Measurements from ENCODE around the gene CNTNAP5. TPM values are rescaled to one million over a fixed set of nuclear protein-coding genes. Genes with fewer than 3 reads are reported as not detected.

Gene CNTNAP5
- total and polyA plus RNA-seq, 2 donors (not counting 1 experiment from before 2014, with no cell fraction given): not detected

DNA sequence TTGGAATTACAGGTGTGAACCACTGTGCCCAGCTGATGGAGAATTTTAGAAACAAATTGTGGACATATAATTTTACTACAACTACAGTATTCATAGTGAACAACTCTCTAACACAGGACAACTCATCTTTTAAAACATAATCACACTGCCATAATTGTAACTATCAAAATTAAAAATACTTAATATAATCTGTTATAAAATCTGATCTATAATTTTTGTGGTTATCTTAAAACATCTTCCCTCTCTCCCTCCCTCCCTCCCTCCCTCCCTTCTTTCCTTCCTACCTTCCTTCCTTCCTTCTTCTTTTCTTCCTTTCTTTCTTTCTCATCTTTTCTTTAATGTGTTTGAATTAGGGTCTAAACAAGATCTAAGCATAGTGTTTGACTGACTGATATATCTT, 577.7 kb downstream of the CNTNAP5 start:
- intact Hi-C loops (cut with micrococcal nuclease): no loop called here
- CTCF ChIA-PET: no interaction called here
- H3K9me3 ChIP-seq (ENCODE audit: control extremely low read depth in 1 of 3, control insufficient read depth in 2 of 3, insufficient read depth in 1 of 3, low read length in 2 of 3): peaks cover 0 to 2% (median 0%) of the 10 kb centered on the region in 3 donors

DNA sequence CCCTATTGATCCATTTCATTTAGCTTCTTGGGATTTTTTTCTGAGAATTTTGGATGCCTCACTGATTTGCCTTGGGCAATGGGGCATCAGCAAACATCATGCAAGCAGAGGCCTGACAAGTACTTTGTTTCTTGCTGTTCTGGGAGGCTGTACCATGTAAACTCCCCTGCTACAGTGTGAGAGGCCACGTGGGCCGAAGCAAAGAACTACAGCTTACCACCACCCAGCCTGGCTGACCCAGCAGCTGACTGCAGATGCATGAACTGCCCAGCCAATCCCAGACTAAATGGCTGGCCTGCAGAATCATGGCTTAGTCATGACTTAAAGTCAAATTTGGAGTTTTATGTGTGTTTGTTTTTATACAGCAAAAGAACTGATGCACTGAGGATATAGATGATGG, 579.9 kb downstream of the CNTNAP5 start:
- H3K79me2 ChIP-seq (ENCODE audit: control insufficient read depth, insufficient read depth, low read length): no peaks in the 10 kb centered on the region
- H3K27ac Mint-ChIP-seq: no peak overlapping the region
- H3K4me3 Mint-ChIP-seq: no peak overlapping the region
- ATAC-seq (ENCODE audit: low read depth): no peak
- no peaks in the 10 kb centered on the region for H3K27me3 Mint-ChIP-seq
- H3K9ac ChIP-seq (ENCODE audit: low read length): no peak overlapping the region
- 38% methylated on average over 2 of the region's 2 CpGs for WGBS (ENCODE audit: insufficient coverage)
- no peaks in the 10 kb centered on the region for H3K36me3 ChIP-seq (replicated peaks in 1 of 2; ENCODE audit: control extremely low read depth in 1 of 2, control insufficient read depth in 1 of 2, extremely low read depth in 1 of 2, insufficient read depth in 2 of 2, low read length in 1 of 2)
- peaks cover 0 to 2% (median 0%) of the 10 kb centered on the region in 3 donors for H3K9me3 ChIP-seq (ENCODE audit: control extremely low read depth in 1 of 3, control insufficient read depth in 2 of 3, insufficient read depth in 1 of 3, low read length in 2 of 3)
- H3K9me3 Mint-ChIP-seq (ENCODE audit: insufficient read depth): peaks cover 2% of the 10 kb centered on the region
- no peak overlapping the region for H2AFZ ChIP-seq (ENCODE audit: insufficient read depth, low read depth, low read length, poor library complexity, severe bottlenecking)
- H3K4me2 ChIP-seq (replicated peaks; ENCODE audit: low read depth, low read length, poor library complexity, severe bottlenecking): no peak overlapping the region
- H3K27ac ChIP-seq (ENCODE audit: low read length in 2 of 2): no peak overlapping the region
- no peak for DNase-seq
- no peaks in the 10 kb centered on the region for H3K27me3 ChIP-seq (replicated peaks in 1 of 4; ENCODE audit: control extremely low read depth in 1 of 4, control insufficient read depth in 3 of 4, insufficient read depth in 4 of 4, low read length in 3 of 4)
- CTCF ChIA-PET: no interaction called here
- POLR2A ChIA-PET: no interaction called here
- no peak overlapping the region for H3K4me3 ChIP-seq (ENCODE audit: control extremely low read depth in 1 of 5, extremely low read depth in 1 of 5, insufficient read depth in 1 of 5, low read depth in 2 of 5, low read length in 4 of 5)
- no peaks in the 10 kb centered on the region for H3K4me1 ChIP-seq (ENCODE audit: control insufficient read depth in 2 of 2, insufficient read depth in 2 of 2, low read length in 2 of 2)
- H4K20me1 ChIP-seq (ENCODE audit: control insufficient read depth, insufficient read depth, low read length, poor library complexity, severe bottlenecking): no peaks in the 10 kb centered on the region
- intact Hi-C loops (cut with micrococcal nuclease): no loop called here
- no peaks in the 10 kb centered on the region for H3K4me1 Mint-ChIP-seq
- TF ChIP-seq, protein P1, sequence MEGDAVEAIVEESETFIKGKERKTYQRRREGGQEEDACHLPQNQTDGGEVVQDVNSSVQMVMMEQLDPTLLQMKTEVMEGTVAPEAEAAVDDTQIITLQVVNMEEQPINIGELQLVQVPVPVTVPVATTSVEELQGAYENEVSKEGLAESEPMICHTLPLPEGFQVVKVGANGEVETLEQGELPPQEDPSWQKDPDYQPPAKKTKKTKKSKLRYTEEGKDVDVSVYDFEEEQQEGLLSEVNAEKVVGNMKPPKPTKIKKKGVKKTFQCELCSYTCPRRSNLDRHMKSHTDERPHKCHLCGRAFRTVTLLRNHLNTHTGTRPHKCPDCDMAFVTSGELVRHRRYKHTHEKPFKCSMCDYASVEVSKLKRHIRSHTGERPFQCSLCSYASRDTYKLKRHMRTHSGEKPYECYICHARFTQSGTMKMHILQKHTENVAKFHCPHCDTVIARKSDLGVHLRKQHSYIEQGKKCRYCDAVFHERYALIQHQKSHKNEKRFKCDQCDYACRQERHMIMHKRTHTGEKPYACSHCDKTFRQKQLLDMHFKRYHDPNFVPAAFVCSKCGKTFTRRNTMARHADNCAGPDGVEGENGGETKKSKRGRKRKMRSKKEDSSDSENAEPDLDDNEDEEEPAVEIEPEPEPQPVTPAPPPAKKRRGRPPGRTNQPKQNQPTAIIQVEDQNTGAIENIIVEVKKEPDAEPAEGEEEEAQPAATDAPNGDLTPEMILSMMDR (IDR thresholded peaks at IDR 0.05): no peak
- TF ChIP-seq EZH2 (IDR thresholded peaks at IDR 0.05; ENCODE audit: borderline replicate concordance, insufficient read depth, low read depth, low read length, poor library complexity, severe bottlenecking): no peak

More for the DNA sequence above, 577.7 kb downstream of the CNTNAP5 start:
- ATAC-seq (ENCODE audit: low read depth) (no peak), DNase-seq (no peak)
- no peak overlapping the region for H2AFZ ChIP-seq (ENCODE audit: insufficient read depth, low read depth, low read length, poor library complexity, severe bottlenecking)
- TF ChIP-seq, protein P1 (IDR thresholded peaks at IDR 0.05): no peak
- TF ChIP-seq EZH2 (IDR thresholded peaks at IDR 0.05; ENCODE audit: borderline replicate concordance, insufficient read depth, low read depth, low read length, poor library complexity, severe bottlenecking): no peak
- Mint-ChIP-seq H3K9me3 (ENCODE audit: insufficient read depth) (peaks cover 2% of the 10 kb centered on the region), H3K27me3 (no peaks in the 10 kb centered on the region), H3K27ac (no peak overlapping the region), H3K4me3 (no peak overlapping the region), H3K4me1 (no peaks in the 10 kb centered on the region)
- H3K79me2 ChIP-seq (ENCODE audit: control insufficient read depth, insufficient read depth, low read length): no peaks in the 10 kb centered on the region
- POLR2A ChIA-PET: no interaction called here
- no peak overlapping the region for H3K27ac ChIP-seq (ENCODE audit: low read length in 2 of 2)
- no peak overlapping the region for H3K9ac ChIP-seq (ENCODE audit: low read length)
- no peak overlapping the region for H3K4me3 ChIP-seq (ENCODE audit: control extremely low read depth in 1 of 5, extremely low read depth in 1 of 5, insufficient read depth in 1 of 5, low read depth in 2 of 5, low read length in 4 of 5)
- H3K36me3 ChIP-seq (replicated peaks in 1 of 2; ENCODE audit: control extremely low read depth in 1 of 2, control insufficient read depth in 1 of 2, extremely low read depth in 1 of 2, insufficient read depth in 2 of 2, low read length in 1 of 2): no peaks in the 10 kb centered on the region
- no peaks in the 10 kb centered on the region for H3K27me3 ChIP-seq (replicated peaks in 1 of 4; ENCODE audit: control extremely low read depth in 1 of 4, control insufficient read depth in 3 of 4, insufficient read depth in 4 of 4, low read length in 3 of 4)
- no peaks in the 10 kb centered on the region for H4K20me1 ChIP-seq (ENCODE audit: control insufficient read depth, insufficient read depth, low read length, poor library complexity, severe bottlenecking)
- no peak overlapping the region for H3K4me2 ChIP-seq (replicated peaks; ENCODE audit: low read depth, low read length, poor library complexity, severe bottlenecking)
- no peaks in the 10 kb centered on the region for H3K4me1 ChIP-seq (ENCODE audit: control insufficient read depth in 2 of 2, insufficient read depth in 2 of 2, low read length in 2 of 2)
